Pancreas (tissue), 10 donors: ENCODE results near the gene HIVEP1. TPM values are rescaled to one million over a fixed set of nuclear protein-coding genes. Genes with fewer than 3 reads are reported as not detected.

Experiments
- ATAC-seq, 4 donors: fragments of 200-7000 bp; cut with Tn5 transposase; one replicate each; pipeline versions ENCODE4 v1.8.0 to v1.9.1; 2020; ENCODE audit warnings: mild to moderate bottlenecking in 4 of 4, moderate library complexity in 4 of 4
- DNase-seq, 6 donors: peaks; one replicate each; pipeline ENCODE4 v3.0.0-alpha.2; 2020
- FAIRE-seq: peaks from 2 replicates; lab custom pipeline; 2012; peaks lifted over from hg19 to GRCh38; lab: Jason Lieb, UNC
- H3K27ac ChIP-seq, 4 donors: fragments of 200-600 bp; sonication (generic); 1 replicate in 3 of 4; 2 replicates in 1 of 4; pipeline versions ENCODE4 v1.5.0 to v1.8.0; 2020
- H3K27me3 ChIP-seq, 4 donors: fragments of 200-600 bp; one replicate each; pipeline ENCODE4 v1.8.0; 2021
- H3K36me3 ChIP-seq, 3 donors: fragments of 200-600 bp; sonication (generic) in 1 of 3; one replicate each; pipeline versions ENCODE4 v1.5.0 to v1.8.0; 2020 to 2021
- H3K4me1 ChIP-seq, 3 donors: fragments of 200-600 bp; one replicate each; pipeline ENCODE4 v1.8.0; 2021
- H3K4me3 ChIP-seq, 4 donors: fragments of 200-600 bp; sonication (generic) in 2 of 4; one replicate each; pipeline versions ENCODE4 v1.5.0 to v1.8.0; 2020 to 2021
- H3K9me3 ChIP-seq, 4 donors: fragments of 200-600 bp; one replicate each; pipeline ENCODE4 v1.8.0; 2021
- WGBS, 2 donors: extraction: QIAGEN DNeasy Blood & Tissue Kit; methylation state at CpG; one replicate each; pipeline ENCODE4 v1.1.7; 2013; 5-methylcytosine and 5-hydroxymethylcytosine counted together
- intact Hi-C, 3 donors: fragments of 100-400 bp; cut with DNase I; formaldehyde crosslinking; loops; one replicate each; pipeline versions ENCODE4 v1.11.1 to v1.14.2; 2022
- polyA plus RNA-seq, 2 donors: library from polyadenylated mRNA; stranded (reverse); fragments of 200-250 nt; gene quantifications; one replicate each; pipeline ENCODE4 v1.2.3, GENCODE V29; 2013
- total RNA-seq, 6 donors: library from RNA; stranded (reverse); fragmentation: NEBNext Ultra II Directional in 4 of 6; extraction: Animal tissue kit (Norgen Biotek cat#: 25700) in 4 of 6; gene quantifications; one replicate each; pipeline versions ENCODE4 v1.2.1 to v1.2.4, GENCODE V29; 2021 to 2023
- TF ChIP-seq, protein P1 (sequence below), 4 donors: fragments of 200-600 bp; sonication (generic) in 3 of 4; IDR thresholded peaks; one replicate each; pipeline versions ENCODE4 v1.5.0 to v1.8.0; 2021; ENCODE audit warnings: antibody characterized with exemption in 4 of 4
- donor health status: healthy with polysubstance abuse.
- donor health status: DM: no; HTN: no; CAD: no; lungs with moderate emphysema.
- donor health status: DM: no; HTN: no; CAD: no.
- donor health status: control.
- donor health status: control.
- donor health status: Bipolar disorder and iron deficiency.
- donor health status: DM: yes; HTN: yes; CAD: no.
- donor health status: DM: no; HTN: no; CAD: no.
- donor health status: DM: no; HTN: no; CAD: no.
- donor health status: DM: yes; HTN: yes; CAD: no.

The HIVEP1 gene
- total and polyA plus RNA-seq, 8 donors = 3.8 to 17.7 (median 9.2) TPM

DNA sequence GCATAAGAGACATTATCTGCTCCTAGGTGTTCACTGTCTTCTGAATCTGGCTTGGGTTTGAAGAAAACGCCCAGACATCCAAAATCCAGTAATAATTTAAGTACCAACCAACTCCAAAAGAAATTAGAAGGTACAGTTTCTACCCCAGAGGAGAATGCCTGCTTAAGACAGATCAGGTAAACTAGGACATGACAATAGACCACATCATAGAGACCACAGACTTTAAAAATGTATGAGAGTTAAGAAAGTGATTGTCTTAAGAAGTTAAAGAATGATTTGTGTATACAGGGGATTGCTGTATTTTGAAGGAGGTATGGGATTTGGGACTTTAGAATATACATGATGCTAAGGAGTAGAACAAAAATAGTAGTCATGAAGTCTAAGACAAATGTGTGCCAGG is 157.3 kb downstream of the HIVEP1 start:
- TF ChIP-seq, protein P1, sequence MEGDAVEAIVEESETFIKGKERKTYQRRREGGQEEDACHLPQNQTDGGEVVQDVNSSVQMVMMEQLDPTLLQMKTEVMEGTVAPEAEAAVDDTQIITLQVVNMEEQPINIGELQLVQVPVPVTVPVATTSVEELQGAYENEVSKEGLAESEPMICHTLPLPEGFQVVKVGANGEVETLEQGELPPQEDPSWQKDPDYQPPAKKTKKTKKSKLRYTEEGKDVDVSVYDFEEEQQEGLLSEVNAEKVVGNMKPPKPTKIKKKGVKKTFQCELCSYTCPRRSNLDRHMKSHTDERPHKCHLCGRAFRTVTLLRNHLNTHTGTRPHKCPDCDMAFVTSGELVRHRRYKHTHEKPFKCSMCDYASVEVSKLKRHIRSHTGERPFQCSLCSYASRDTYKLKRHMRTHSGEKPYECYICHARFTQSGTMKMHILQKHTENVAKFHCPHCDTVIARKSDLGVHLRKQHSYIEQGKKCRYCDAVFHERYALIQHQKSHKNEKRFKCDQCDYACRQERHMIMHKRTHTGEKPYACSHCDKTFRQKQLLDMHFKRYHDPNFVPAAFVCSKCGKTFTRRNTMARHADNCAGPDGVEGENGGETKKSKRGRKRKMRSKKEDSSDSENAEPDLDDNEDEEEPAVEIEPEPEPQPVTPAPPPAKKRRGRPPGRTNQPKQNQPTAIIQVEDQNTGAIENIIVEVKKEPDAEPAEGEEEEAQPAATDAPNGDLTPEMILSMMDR (IDR thresholded peaks at IDR 0.05) = no peak

GRCh38 chr6:12170351-12171092 is 158.4 kb downstream of the HIVEP1 start:
- Histone ChIP-seq H3K4me3 (no peak overlapping the region), H3K4me1 (no peaks in the 10 kb centered on the region), H3K27ac (no peak overlapping the region), H3K27me3 (no peaks in the 10 kb centered on the region), H3K36me3 (no peaks in the 10 kb centered on the region), H3K9me3 (no peaks in the 10 kb centered on the region)
- DNase-seq (no peak), ATAC-seq (peak in 1 of 4 donors; percentile 37), FAIRE-seq (no peak)
- intact Hi-C loops = no loop called here
- TF ChIP-seq, protein P1 (IDR thresholded peaks at IDR 0.05) = no peak
- WGBS, 2 donors = 84 to 85% methylated on average over 13 of the region's 13 CpGs

More for the DNA sequence above, 157.3 kb downstream of the HIVEP1 start:
- FAIRE-seq (no peak), DNase-seq (no peak), ATAC-seq (no peak)
- 62 to 76% methylated on average over 1 of the region's 1 CpG for WGBS, 2 donors
- Histone ChIP-seq H3K4me3 (no peak overlapping the region), H3K4me1 (no peaks in the 10 kb centered on the region), H3K9me3 (no peaks in the 10 kb centered on the region), H3K27me3 (no peaks in the 10 kb centered on the region), H3K36me3 (peaks cover 0 to 1% (median under 1%) of the 10 kb centered on the region in 3 donors), H3K27ac (no peak overlapping the region)
- intact Hi-C loops = no loop called here

DNA sequence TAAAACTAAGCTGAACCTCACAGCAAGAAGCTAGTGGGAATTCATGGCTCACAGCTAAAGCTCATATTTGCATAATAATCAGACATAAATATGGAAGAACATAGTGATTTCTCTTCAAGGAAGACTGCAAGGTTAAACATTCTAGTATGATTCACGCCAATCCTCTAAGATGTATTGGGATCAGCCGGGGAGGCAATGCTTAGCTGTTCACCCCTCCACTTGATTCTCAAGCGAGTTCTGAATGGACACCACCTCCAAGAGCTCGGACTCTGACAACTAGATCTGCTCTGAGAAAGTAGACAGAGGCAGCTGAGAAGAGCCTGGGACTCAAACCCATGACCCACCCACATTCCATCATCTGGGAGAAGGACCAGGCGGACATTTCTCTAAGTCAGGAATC is 159.6 kb downstream of the HIVEP1 start:
- no peaks in the 10 kb centered on the region for H3K4me1 ChIP-seq
- H3K9me3 ChIP-seq = no peaks in the 10 kb centered on the region
- intact Hi-C loops = no loop called here
- TF ChIP-seq, protein P1 (IDR thresholded peaks at IDR 0.05) = no peak
- H3K36me3 ChIP-seq = no peaks in the 10 kb centered on the region
- FAIRE-seq (no peak), ATAC-seq (no peak), DNase-seq (no peak)
- H3K27ac ChIP-seq = no peak overlapping the region
- no peaks in the 10 kb centered on the region for H3K27me3 ChIP-seq
- 92 to 99% methylated on average over 5 of the region's 5 CpGs for WGBS, 2 donors
- no peak overlapping the region for H3K4me3 ChIP-seq

DNA sequence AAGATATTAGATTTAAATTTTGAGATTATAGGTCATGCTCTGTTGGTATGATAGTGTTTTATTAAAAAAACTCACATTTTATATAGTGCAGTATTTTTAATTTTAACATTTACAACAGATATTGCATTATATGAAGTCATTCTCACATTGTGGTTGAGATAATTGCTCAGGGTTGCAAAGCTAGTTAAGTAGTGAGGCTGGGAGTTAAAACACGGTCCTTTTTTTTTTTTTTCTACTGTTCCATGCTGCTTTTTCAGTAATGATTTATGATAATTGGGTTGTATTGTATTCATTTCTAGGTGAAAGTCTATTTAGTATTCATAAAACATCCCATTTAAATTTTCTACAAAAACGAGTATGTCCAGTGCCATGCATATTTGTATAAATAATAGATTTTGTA is 160.5 kb downstream of the HIVEP1 start:
- intact Hi-C loops = no loop called here
- TF ChIP-seq, protein P1 (IDR thresholded peaks at IDR 0.05) = no peak
- DNase-seq (no peak), FAIRE-seq (no peak), ATAC-seq (no peak)
- Histone ChIP-seq H3K36me3 (no peaks in the 10 kb centered on the region), H3K4me1 (no peaks in the 10 kb centered on the region), H3K27me3 (no peaks in the 10 kb centered on the region), H3K9me3 (no peaks in the 10 kb centered on the region), H3K4me3 (no peak overlapping the region), H3K27ac (no peak overlapping the region)
- WGBS, 2 donors = 32 to 38% methylated on average over 2 of the region's 2 CpGs

DNA sequence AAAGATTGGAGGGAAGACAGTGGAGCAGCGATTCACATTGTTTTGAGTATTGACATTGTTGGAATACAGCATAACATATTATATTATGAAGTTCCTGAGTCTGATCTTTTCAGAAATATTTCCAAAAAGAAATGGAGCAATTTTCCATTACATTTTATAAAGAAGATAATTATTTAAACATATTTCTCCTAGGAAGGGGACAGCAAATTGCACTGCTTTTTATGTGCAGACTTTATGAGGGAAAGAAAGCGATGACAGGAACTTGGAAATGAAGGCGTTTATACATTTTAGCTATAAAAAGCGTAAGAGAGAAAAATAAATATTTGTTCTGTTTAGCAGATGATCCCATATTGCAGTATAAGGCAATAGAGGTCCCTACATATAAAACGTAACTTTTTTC is 161.1 kb downstream of the HIVEP1 start:
- Histone ChIP-seq H3K36me3 (no peaks in the 10 kb centered on the region), H3K27ac (no peak overlapping the region), H3K4me3 (no peak overlapping the region), H3K9me3 (no peaks in the 10 kb centered on the region), H3K4me1 (no peaks in the 10 kb centered on the region), H3K27me3 (no peaks in the 10 kb centered on the region)
- ATAC-seq = no peak
- TF ChIP-seq, protein P1 (IDR thresholded peaks at IDR 0.05) = no peak
- no peak for FAIRE-seq
- intact Hi-C loops = no loop called here
- no peak for DNase-seq
- WGBS, 2 donors = 76 to 87% methylated on average over 5 of the region's 5 CpGs
